Measurements from ENCODE around the gene ZNF579. TPM values are rescaled to one million over a fixed set of nuclear protein-coding genes. Genes with fewer than 3 reads are reported as not detected.

Gene ZNF579
- total RNA-seq, 2 donors from 2014 or later: 2.4 to 3.9 TPM

DNA sequence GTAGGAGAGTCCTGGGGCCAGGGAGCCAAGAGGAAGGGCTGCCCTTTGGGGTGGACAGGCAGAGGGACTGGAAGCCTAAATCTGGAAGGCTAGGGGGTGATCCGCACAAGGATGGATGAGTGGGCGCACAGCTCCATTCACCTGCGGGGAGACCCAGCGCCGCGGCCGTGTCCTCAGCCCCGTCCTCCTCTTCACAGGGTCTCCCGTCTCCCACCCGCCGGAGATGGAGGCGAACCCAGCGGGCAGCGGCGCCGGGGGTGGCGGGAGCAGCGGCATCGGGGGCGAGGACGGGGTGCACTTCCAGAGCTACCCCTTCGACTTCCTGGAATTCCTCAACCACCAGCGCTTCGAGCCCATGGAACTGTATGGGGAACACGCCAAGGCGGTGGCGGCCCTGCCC lies 32.7 kb upstream of the ZNF579 start:
- no peak overlapping the region for H3K27ac ChIP-seq
- TF ChIP-seq, protein P1, sequence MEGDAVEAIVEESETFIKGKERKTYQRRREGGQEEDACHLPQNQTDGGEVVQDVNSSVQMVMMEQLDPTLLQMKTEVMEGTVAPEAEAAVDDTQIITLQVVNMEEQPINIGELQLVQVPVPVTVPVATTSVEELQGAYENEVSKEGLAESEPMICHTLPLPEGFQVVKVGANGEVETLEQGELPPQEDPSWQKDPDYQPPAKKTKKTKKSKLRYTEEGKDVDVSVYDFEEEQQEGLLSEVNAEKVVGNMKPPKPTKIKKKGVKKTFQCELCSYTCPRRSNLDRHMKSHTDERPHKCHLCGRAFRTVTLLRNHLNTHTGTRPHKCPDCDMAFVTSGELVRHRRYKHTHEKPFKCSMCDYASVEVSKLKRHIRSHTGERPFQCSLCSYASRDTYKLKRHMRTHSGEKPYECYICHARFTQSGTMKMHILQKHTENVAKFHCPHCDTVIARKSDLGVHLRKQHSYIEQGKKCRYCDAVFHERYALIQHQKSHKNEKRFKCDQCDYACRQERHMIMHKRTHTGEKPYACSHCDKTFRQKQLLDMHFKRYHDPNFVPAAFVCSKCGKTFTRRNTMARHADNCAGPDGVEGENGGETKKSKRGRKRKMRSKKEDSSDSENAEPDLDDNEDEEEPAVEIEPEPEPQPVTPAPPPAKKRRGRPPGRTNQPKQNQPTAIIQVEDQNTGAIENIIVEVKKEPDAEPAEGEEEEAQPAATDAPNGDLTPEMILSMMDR (IDR thresholded peaks at IDR 0.05): no peak
- H3K36me3 ChIP-seq: peaks cover 40% of the 10 kb centered on the region
- no peaks in the 10 kb centered on the region for H3K4me1 ChIP-seq (ENCODE audit: control insufficient read depth in 1 of 2, low read depth in 2 of 2)
- ATAC-seq (ENCODE audit: insufficient number of reproducible peaks, low FRiP score, low read depth) (no peak), DNase-seq (ENCODE audit: low spot score) (no peak)
- no peaks in the 10 kb centered on the region for H3K9me3 ChIP-seq
- H3K27me3 ChIP-seq (replicated peaks; ENCODE audit: insufficient read depth): no peaks in the 10 kb centered on the region
- H3K4me3 ChIP-seq: no peak overlapping the region

DNA sequence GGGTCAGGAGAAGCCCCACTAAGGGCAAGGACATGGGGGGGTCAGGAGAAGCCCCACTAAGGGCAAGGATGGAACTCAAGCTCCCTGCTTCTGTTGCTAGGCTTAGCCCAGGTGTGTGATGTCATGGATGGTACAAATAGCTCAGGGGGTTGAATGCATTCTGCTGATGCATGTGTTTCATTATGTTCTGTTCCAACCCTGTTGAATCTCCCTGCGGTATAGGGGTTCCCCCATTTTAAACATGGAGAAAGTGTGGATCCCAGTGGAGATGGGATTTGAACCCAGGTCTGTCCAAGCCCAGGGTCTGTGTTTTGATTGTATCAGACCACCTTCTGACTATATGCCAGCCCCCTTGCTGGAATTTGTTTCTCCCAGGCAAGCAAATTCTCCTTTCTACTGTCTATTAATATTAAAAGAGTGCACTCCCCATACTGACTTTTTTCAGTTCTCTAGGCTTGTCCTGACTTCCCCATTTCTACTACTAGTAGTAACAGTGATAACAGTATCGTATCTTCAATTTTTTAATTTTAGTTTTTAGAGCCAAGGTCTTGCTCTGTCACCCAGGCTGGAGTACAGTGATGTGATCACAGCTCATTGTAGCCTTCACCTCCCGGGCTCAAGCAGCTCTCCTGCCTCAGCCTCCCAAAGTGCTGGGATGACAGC lies 31.5 kb upstream of the ZNF579 start:
- Histone ChIP-seq H3K9me3 (no peaks in the 10 kb centered on the region), H3K4me1 (ENCODE audit: control insufficient read depth in 1 of 2, low read depth in 2 of 2) (peaks cover under 1 to 1% of the 10 kb centered on the region in 2 donors), H3K36me3 (peaks cover 34% of the 10 kb centered on the region), H3K27ac (no peak overlapping the region), H3K4me3 (no peak overlapping the region), H3K27me3 (replicated peaks; ENCODE audit: insufficient read depth) (no peaks in the 10 kb centered on the region)
- DNase-seq (ENCODE audit: low spot score) (no peak), ATAC-seq (ENCODE audit: insufficient number of reproducible peaks, low FRiP score, low read depth) (no peak)
- TF ChIP-seq, protein P1 (IDR thresholded peaks at IDR 0.05): no peak

DNA sequence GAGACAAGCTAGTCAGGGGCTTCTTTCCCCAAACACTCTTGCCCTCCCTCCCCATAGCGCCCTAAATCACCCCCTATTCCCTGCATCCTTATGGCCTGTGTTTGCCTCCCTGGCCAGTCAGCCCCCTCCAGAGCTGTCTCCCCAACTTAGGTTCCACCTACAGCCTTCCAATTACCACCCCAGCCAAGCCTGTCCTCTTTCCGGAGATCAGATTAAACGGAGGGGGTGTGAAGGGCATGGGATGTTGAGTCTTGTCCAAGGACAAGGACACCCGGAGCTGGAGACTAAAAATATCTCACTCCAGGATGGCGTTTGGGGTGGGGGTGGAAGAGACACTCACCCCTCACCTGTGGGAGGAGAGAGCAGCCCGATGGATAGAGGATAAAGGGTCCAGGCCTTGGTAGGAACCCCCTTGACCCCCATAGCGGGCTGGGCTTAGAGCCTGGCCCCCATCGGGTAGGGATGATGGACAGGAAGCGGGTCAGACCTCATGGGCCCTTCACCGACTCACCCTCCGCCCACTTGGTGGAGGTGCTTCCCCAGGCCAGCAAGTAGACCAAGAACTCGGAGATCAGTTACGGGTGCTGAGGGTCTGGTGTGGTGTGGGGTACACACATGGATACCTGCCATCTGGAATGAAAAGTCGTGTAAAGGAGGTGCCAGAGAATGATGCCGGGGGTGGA lies 30.8 kb upstream of the ZNF579 start:
- H3K4me3 ChIP-seq: no peak overlapping the region
- no peak for ATAC-seq (ENCODE audit: insufficient number of reproducible peaks, low FRiP score, low read depth)
- no peaks in the 10 kb centered on the region for H3K9me3 ChIP-seq
- TF ChIP-seq, protein P1 (IDR thresholded peaks at IDR 0.05): no peak
- peaks cover 8% of the 10 kb centered on the region in 2 donors for H3K4me1 ChIP-seq (ENCODE audit: control insufficient read depth in 1 of 2, low read depth in 2 of 2)
- no peaks in the 10 kb centered on the region for H3K27me3 ChIP-seq (replicated peaks; ENCODE audit: insufficient read depth)
- peaks cover 29% of the 10 kb centered on the region for H3K36me3 ChIP-seq
- no peak for DNase-seq (ENCODE audit: low spot score)
- no peak overlapping the region for H3K27ac ChIP-seq

DNA sequence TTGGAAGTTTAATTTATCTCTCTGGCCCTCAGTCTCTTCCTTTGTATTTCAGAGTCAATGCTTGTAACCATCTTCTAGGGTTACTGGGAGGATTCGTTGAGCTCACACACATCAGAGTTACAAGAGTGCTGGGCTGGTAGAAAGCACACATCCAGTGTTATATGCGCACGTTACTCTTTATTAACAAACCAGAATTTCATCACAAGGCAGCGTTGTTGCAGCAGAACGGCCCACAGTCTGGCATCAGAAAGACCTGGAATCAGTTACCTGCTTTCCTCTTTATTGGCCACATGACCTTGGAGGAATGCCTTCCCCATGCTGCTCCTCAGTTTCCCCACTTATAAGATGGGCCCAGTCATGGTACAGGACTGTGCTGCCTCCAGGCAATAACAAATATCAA lies 28.7 kb upstream of the ZNF579 start:
- H3K27me3 ChIP-seq (replicated peaks; ENCODE audit: insufficient read depth): no peaks in the 10 kb centered on the region
- peaks cover 14 to 19% of the 10 kb centered on the region in 2 donors for H3K4me1 ChIP-seq (ENCODE audit: control insufficient read depth in 1 of 2, low read depth in 2 of 2)
- H3K27ac ChIP-seq: no peak overlapping the region
- no peak overlapping the region for H3K4me3 ChIP-seq
- peaks cover 12% of the 10 kb centered on the region for H3K36me3 ChIP-seq
- ATAC-seq (ENCODE audit: insufficient number of reproducible peaks, low FRiP score, low read depth) (no peak), DNase-seq (ENCODE audit: low spot score) (no peak)
- no peaks in the 10 kb centered on the region for H3K9me3 ChIP-seq
- TF ChIP-seq, protein P1 (IDR thresholded peaks at IDR 0.05): no peak

DNA sequence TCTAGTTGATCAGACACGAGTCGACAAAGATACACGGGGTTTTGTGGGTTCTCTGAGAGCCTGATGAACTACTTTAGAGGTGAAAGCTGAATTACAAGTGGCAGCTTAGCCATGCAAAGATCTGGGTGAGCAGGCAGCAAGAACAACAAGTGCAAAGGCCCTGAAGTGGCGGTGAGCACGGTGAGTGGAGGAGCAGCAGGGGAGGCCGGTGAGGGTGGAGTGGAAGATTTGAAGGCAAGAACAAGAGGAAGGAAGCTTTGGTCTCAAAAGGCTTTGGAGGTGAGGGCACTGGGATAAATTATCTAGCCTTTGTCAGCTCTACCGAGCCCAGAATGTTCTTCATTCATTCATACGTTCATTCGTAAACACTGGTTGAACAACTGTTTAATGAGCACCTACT lies 26.2 kb upstream of the ZNF579 start:
- peak overlapping the region in 1 of 2 donors; percentile 94 for H3K27ac ChIP-seq
- peak overlapping the region; percentile 88 for H3K4me3 ChIP-seq
- no peaks in the 10 kb centered on the region for H3K27me3 ChIP-seq (replicated peaks; ENCODE audit: insufficient read depth)
- peaks cover 8% of the 10 kb centered on the region for H3K36me3 ChIP-seq
- H3K4me1 ChIP-seq (ENCODE audit: control insufficient read depth in 1 of 2, low read depth in 2 of 2): peaks cover 17 to 24% of the 10 kb centered on the region in 2 donors
- TF ChIP-seq, protein P1 (IDR thresholded peaks at IDR 0.05): no peak
- H3K9me3 ChIP-seq: no peaks in the 10 kb centered on the region
- DNase-seq (ENCODE audit: low spot score): no peak
- no peak for ATAC-seq (ENCODE audit: insufficient number of reproducible peaks, low FRiP score, low read depth)
